ENCODE results near the gene NTN1. TPM values are rescaled to one million over a fixed set of nuclear protein-coding genes. Genes with fewer than 3 reads are reported as not detected.

NTN1 gene
- total and polyA plus RNA-seq, 2 of the 13 experiments (the other 11 are each of a cell fraction or from before 2014, with no cell fraction given) = 0.04 to 0.05 TPM

- TF ChIP-seq ZNF280D (CRISPR knock-in tag; IDR thresholded peaks at IDR 0.05) = no peak
- no peak for TF ChIP-seq ZNF30 (CRISPR knock-in tag; IDR thresholded peaks at IDR 0.05)
- TF ChIP-seq ZNF720 (CRISPR knock-in tag; IDR thresholded peaks at IDR 0.05) = no peak
These were observed 205.5 kb downstream of the NTN1 start (continued) for GRCh38 chr17:9226794-9227135.

GRCh38 chr17:9227819-9228407 lies 206.6 kb downstream of the NTN1 start:
- no peak overlapping the region for H3K4me2 ChIP-seq (ENCODE audit: low read depth, low read length)
- FAIRE-seq (no peak), DNase-seq (ENCODE audit: low spot score) (no peak), ATAC-seq (no peak)
- H3K9ac ChIP-seq (ENCODE audit: insufficient read depth, low read depth, low read length) = no peak overlapping the region
- H2AFZ ChIP-seq (ENCODE audit: low read length) = no peak overlapping the region
- H3K4me3 ChIP-seq (replicated peaks in 1 of 3; ENCODE audit: insufficient read depth in 1 of 3, low read depth in 2 of 3, low read length in 3 of 3) = no peak overlapping the region
- ChIA-PET POLR2A (no interaction called here), CTCF (ENCODE audit: low intra/inter-chr PET ratio, low total read pairs) (no interaction called here)
- BruUV-seq (replicated peaks) = no TSS peak
- TF ChIP-seq KDM6A (CRISPR knock-in tag; IDR thresholded peaks at IDR 0.05; ENCODE audit: low read depth) (no peak), MAFK (conservative IDR thresholded peaks at IDR 0.05 in 1 of 2, IDR thresholded peaks at IDR 0.05 in 1 of 2; ENCODE audit: low read length in 2 of 2) (peak; percentile 24 to 26; a peak in 2 of 4 replicates)
- H3K27ac ChIP-seq (ENCODE audit: extremely low read length, insufficient read depth, low read length) = no peak overlapping the region
- H3K79me2 ChIP-seq (ENCODE audit: insufficient read depth, low read length) = no peaks in the 10 kb centered on the region
- in situ Hi-C loops (cut with HindIII; ENCODE audit: extremely low pct_ligation_motif_present, low pct_unique_long_range_greater_than_20kb) = no loop called here
- no peaks in the 10 kb centered on the region for H4K20me1 ChIP-seq (ENCODE audit: insufficient read depth, low read length)
- no peaks in the 10 kb centered on the region for H3K4me1 ChIP-seq (ENCODE audit: insufficient read depth, low read length)
- WGBS (ENCODE audit: low lambda C conversion rate) = 30% methylated on average over 13 of the region's 13 CpGs
- H3K36me3 ChIP-seq (replicated peaks in 1 of 2; ENCODE audit: control insufficient read depth in 1 of 2, insufficient read depth in 2 of 2, low read length in 2 of 2) = no peaks in the 10 kb centered on the region
- H3K27me3 ChIP-seq (ENCODE audit: control insufficient read depth in 1 of 2, insufficient read depth in 2 of 2, low read length in 2 of 2) = peaks cover 9 to 65% of the 10 kb centered on the region in 2 experiments; a peak in 4 of 5 replicates
- intact Hi-C loops (cut with micrococcal nuclease; ENCODE audit: unreplicated experiment) = no loop called here
- H3K9me3 ChIP-seq (ENCODE audit: low read length) = no peaks in the 10 kb centered on the region

Measured in HepG2 (cell line).